Measurements from ENCODE around the gene ANKRD55.
"Not testable (repeated sequence)": the region's sequence is repeated elsewhere in the genome, so short reads cannot be mapped to it uniquely, and the experiment has no call there.

Gene ANKRD55

DNA sequence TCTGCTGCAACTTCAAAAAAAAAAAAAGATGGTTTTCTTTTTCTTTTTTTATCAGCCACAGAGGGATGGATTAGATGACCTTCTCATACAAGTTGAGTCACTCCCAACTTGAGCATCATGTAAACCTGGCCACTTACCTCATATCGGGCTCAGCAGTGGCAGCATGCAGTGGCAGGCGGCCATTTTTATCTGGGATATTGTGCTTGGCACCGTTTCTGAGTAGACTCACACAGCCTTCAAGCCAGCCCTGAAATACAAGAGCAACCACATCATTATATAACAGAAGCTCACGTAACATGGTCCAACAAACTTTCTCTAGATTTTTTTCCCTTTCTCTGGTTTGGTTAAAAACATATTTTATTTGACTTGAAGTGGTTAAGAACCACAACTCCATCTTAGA, 62.6 kb downstream of the ANKRD55 start:
- in situ Hi-C loops (cut with MboI; ENCODE audit: low sequenced_read_pairs), result no loop called here

DNA sequence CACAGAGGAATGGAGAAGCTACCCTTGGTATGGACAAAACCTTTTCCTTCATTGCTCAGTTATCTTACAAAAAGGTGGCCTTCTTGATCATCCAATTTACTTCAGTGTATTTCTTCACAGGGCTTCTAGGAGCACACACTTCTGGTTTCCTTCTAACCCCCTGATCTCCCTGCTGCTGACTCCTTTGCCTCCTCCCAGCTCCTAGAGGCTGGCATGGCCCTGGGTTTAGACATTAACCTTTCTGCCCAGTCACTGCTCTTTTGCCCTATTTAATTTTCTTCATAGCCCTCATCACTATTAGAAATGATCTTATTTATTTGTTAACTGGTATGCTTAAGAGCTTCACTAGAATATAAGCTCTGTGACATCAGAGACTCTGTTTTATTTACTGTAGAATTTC, 63.2 kb downstream of the ANKRD55 start:
- in situ Hi-C loops (cut with MboI; ENCODE audit: low sequenced_read_pairs), result no loop called here

DNA sequence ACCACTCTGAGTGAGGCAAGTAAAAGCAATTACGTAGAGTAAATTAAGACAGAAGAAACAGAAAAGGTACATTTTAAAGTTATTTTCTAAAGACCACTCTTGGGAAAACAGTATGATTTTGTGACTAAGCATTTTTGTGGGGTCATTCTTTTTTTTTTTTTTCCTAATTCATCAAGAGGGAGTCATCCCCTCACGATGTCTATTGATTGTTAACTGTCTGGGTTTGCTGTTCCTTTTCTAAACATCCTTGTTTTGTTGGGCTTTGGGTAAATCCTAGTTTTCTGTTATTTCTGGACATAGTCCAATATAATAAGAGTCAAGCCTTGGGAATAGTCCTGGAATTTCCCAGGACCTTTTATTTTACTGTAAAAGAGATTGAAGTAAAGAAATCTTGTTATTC, 63.8 kb downstream of the ANKRD55 start:
- in situ Hi-C loops (cut with MboI; ENCODE audit: low sequenced_read_pairs), result no loop called here

DNA sequence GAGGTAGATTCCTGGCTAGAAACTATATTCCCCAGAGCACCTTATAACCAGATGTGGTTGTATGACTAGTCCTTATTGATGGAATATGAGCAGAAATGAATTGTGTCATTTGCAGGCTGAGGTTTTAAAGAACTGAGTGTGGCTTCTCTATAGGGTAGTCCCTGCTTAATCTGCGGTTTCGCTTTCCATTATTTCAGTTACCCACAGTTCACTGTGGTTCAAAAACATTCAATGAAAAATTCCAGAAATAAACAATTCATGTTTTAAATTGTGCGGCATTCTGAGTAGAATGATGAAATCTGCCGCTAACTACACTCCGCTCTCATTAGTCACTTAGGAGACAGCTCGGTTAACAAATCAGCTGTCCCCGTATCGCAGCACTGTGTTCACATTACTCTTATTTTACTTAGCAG, 65.1 kb downstream of the ANKRD55 start:
- in situ Hi-C loops (cut with MboI; ENCODE audit: low sequenced_read_pairs), result no loop called here

DNA sequence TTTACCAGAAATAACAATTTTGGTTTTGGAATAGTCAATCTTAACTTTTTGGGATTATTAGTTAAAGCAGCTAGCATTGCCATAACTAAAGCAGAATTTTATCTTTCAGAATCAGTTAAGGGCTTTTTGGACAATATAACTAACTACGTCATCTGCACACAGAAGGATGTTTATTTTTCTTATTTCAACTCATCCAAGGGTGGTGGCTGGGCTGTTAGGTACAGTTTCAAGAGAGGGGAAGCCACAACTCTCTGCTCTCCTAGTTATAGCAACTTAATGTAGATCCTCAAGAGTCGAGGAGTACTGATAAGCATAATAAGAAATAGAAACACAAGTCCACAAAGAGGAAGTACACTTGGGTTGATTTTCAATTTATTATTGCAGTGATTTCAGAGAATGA, 65.6 kb downstream of the ANKRD55 start:
- in situ Hi-C loops (cut with MboI; ENCODE audit: low sequenced_read_pairs), result no loop called here

DNA sequence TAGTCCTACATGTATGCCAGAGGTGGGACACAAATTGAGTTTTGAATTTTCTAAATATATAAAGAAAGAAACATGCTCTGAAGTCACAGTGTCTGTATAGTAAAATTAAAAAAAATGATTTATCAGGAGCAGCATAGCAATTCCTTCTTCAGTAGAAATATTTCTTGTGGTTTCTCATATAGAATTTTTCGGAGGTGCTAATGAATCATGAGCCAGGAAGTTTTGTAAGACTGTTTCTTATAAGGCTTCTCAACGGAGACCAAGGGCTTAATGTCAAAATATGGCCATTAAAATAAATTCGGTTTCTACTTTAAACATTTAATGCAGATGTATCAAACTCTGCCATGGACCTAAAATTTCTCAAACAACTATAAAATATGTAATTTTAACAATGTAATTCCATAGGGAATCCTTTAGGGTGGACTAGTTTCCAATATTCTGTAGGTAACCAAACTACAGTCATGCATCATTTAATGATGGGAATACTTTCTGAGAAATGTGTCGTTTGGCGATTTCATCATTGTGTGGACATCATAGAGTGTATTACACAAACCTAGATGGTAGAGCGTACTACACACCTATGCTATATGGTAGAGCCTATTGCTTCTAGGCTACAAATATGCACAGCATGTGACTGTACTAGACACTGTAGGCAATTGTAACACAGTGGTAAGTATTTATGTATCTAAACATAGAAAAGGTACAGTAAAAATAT, 66.3 kb downstream of the ANKRD55 start:
- in situ Hi-C loops (cut with MboI; ENCODE audit: low sequenced_read_pairs), result no loop called here

DNA sequence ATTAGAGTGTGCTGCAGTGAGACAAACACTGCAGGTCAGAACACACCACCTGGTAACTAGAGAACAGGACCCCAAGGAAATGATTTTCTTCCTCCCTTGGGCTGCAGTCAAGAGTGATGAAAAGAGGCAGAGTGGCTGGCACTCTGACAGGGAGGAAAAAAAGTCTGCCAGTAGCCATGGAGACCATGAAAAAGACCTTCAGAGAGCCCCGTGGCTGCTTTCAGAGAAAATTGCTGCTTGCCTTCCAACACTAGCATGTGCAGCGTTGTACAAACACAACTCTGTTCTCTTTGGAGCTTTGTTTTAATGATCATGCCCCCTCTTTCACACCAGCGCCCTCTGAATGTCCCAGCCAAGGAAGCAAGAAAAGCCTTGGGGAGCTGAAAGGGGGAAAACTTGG, 68.8 kb downstream of the ANKRD55 start:
- in situ Hi-C loops (cut with MboI; ENCODE audit: low sequenced_read_pairs), result no loop called here

DNA sequence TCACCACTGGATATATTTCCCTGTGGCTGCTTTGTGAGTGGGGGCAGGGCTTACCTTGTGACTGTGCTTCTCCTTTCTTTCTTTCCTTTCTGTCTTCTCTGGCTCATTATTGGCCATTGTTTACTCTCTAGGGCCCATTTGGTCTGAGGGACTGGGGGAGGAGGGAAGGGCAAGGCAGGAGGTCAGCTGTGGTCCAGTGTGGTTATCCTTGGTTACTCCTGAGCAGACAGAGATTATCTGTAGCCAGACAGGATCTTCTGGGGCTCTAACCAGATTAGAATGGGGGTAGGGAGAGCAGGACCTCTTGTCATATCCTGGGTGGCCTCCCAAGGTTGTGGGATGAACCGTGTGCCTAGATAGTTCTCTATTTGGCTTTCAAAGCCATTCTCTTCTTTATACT, 71.2 kb downstream of the ANKRD55 start:
- in situ Hi-C loops (cut with MboI; ENCODE audit: low sequenced_read_pairs), result no loop called here

DNA sequence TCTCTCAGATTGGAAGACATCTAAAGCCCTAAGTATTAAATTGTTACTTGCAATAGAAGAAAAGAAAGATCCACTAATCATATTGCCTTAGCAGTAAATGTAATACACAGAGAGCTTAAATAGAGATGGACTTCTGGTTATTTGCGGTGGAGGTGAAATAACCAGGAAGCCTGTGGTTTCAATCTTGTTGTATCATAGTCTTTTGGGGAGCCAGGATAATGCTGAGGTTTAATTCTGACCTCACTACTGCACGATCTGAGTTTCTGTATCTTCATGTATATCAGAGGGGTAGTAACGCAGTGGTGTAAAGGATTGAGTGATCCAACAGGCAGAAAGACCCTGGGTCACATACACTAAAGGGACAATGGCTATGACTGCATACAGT, 71.7 kb downstream of the ANKRD55 start:
- in situ Hi-C loops (cut with MboI; ENCODE audit: low sequenced_read_pairs), result no loop called here

DNA sequence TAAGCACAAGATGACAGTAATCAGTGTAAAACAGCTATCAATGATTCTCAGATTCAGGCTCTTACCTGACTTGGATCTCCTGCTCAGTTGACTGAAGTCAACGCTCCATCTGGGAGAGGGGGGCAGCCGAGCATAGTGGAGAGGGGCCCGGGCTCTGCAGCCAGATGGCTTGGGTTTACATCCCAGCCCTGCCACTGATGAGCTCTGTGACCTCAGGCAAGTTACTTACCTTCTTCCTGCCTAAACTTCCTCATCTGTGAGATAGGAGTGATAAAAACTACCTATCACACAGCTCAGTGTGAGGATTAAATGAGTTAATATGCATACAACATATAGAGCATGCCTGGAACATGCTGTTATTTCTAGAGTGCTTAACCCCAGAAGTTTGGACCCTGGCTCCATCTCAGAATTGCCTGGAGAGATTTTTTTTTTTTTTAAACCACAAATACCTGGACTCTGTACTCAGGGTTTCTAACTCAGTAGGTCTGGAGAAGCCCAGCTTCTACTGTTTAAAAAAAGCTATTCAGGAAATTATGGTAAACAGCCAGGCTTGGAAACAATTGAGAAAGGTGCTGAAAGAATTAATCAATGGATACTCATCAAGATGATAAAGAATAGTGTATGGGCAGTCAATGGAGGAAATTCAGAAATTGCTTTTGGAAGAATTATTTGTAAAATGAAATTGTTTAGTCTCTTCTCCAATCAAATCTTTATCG, 72.2 kb downstream of the ANKRD55 start:
- in situ Hi-C loops (cut with MboI; ENCODE audit: low sequenced_read_pairs), result no loop called here

DNA sequence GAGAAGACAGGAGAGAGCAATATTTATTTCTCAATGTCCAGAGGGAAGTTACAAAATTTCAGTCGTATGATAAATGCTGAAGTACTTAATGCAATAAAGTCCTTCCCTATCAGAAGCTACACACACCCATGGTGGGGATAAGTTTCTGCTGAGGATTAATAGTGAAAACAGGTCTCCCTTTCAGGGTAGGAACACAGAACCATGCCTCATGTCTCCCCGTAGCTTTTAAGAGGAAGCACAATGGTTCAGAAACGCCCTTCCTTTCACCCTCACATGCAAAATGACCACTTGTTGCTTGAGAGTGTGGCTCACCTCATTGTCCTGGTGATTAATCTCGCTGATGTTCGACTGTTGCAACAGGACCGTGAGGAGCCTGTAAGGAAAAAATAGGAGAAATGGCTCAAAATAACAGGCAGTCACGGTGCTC, 73.6 kb downstream of the ANKRD55 start:
- in situ Hi-C loops (cut with MboI; ENCODE audit: low sequenced_read_pairs), result no loop called here

DNA sequence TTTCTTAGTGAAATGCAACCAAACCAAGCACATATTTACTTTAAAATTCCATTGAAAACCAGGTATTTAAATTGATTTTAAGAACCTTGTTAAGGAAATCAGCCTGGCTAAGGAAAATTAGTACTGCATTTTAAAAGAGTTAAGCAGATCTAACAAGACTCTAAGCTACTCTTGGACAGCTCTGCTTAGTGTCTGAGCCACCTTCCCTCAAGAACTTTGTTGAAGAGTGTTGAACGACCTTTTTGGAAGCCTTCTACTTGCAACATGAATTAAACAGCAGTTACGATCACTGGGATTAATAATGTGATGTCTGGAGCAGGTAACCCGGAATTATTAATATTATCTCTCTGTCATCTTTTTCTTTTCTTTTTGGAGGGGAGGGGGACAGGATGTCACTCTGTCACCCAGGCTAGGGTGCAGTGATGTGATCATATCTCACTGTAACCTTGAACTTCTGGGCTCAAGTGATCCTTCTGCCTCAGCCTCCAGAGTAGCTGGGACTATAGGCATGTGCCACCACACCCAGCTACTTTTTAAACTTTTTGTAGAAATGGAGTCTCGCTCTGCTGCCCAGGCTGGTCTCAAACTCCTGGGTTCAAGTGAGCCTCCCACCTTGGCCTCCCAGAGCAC, 74.7 kb downstream of the ANKRD55 start:
- in situ Hi-C loops (cut with MboI; ENCODE audit: low sequenced_read_pairs), result no loop called here

DNA sequence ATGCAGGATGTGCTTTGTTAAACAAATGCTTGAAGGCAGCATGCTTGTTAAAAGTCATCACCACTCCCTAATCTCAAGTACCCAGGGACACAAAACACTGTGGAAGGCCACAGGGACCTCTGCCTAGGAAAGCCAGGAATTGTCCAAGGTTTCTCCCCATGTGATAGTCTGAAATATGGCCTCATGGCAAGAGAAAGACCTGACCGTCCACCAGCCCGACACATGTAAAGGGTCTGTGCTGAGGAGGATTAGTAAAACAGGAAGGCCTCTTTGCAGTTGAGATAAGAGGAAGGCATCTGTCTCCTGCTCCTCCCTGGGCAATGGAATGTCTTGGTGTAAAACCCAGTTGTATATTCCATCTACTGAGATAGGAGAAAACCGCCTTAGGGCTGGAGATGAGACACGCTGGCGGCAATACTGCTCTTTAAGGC, 75.9 kb downstream of the ANKRD55 start:
- in situ Hi-C loops (cut with MboI; ENCODE audit: low sequenced_read_pairs), result not testable (repeated sequence)

DNA sequence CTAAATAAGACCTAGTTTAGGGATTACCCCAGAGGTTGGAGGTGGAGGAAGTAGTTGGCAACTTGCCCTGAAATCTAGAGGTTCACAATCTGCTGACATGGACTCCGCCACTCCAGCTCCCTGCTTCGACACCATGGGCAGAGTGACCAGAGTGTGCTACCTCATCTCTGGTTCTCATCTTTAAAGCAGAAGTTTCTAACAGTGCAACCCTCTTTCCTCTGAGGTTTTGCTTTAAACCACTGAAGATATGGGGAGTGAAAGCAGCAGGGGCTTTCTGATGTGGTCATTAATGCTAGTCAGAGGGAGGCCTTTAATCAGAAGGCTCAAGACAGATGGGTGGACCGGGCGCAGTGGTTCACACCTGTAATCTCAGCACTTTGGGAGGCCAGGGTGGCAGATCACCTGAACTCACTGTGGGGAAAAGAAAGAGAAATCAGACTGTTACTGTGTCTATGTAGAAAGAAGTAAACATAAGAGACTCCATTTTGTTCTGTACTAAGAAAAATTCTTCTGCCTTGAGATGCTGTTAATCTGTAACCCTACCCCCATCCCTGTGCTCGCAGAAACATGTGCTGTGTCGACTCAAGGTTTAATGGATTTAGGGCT, 76.4 kb downstream of the ANKRD55 start:
- in situ Hi-C loops (cut with MboI; ENCODE audit: low sequenced_read_pairs), result not testable (repeated sequence)

DNA sequence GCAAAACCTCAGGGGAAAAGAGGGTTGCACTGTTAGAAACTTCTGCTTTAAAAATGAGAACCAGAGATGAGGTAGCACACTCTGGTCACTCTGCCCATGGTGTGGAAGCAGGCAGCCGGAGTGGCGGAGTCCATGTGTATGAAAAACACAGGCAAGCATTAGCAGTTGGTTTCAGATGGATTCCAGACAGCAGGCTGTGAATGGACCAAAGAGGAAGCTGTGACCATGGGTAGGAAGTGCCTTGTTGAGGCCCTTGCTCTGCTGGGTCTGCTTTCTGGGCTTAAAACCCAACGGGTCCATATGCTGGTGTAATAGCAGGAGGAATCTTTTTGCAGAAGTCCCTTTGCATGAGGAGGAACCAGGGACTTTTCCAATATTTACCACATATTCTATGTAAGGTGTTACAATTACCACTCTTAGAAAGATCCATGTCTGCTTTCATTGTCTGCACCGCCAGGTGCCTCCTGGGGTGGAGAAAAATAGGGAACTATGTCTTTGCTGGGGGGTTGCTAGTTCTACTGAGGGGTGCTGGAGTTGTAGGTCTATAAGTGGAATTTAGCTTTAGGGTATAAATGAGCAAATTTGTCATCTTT, 77.0 kb downstream of the ANKRD55 start:
- in situ Hi-C loops (cut with MboI; ENCODE audit: low sequenced_read_pairs), result no loop called here

DNA sequence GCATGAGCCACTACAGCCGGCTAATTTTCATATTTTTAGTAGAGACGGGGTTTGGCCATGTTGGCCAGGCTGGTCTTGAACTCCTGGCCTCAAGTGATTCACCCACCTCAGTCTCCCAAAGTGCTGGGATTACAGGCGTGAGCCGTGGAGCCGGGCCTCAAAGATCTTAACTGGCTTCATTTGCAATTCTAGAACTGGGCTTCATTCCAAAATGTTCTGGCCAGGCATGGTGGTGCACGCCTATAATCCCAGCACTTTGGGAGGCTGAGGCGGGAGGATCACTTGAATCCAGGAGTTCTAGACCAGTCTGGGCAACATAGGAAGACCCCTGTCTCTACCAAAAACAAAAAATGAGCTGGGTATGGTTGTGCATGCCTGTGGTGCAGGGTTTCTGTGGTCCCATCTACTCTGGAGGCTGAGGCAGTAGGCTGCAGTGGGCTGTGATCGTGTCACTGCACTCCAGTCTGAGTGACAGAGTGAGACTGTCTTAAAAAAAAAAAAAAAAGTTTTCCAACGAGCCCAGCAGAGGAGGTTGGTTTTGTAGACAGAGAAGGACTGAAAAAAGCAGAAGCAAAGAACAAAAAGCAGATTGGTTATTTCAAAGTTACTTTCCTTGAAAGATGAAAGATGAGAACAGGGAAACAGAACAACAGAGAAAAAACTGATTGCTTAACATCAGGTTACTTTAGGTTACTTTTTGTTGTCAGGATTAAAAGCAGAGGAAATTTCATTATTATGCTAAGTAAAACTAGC, 78.2 kb downstream of the ANKRD55 start:
- in situ Hi-C loops (cut with MboI; ENCODE audit: low sequenced_read_pairs), result no loop called here

DNA sequence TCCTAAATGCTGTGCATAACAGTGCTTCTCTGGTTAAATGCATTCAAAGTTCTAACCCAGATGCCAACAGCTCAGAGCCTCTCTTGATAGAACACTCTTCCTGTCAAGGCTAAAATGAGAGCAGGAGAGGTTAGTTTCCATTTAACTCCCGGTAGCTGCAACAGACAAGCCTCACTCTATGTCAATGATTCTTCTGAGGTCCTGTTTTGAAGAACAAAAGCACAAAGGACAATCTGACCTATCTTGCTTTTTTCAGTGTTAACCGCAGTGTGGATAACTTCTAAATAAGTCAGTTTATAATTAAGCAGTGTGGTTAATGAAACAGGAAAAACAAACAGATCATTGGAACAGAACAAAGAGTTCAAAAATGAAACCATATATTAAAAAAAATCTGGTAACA, 80.7 kb downstream of the ANKRD55 start:
- in situ Hi-C loops (cut with MboI; ENCODE audit: low sequenced_read_pairs), result no loop called here

DNA sequence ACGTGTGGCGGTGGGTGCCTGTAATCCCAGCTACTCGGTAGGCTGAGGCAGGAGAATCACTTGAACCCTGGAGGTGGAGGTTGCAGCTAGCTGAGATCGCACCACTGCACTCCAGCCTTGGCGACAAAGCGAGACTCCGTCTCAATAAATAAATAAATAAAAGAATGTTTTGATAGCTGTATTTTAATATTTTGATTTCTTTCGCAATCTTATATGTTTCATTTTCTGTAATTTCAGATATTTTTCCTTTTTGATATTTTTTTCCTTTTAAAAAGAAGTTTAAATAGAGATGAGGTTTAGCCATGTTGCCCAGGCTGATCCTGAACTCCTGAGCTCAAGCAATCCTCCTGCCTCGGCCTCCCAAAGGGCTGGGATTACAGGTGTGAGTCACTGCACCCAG, 82.4 kb downstream of the ANKRD55 start:
- in situ Hi-C loops (cut with MboI; ENCODE audit: low sequenced_read_pairs), result not testable (repeated sequence)

DNA sequence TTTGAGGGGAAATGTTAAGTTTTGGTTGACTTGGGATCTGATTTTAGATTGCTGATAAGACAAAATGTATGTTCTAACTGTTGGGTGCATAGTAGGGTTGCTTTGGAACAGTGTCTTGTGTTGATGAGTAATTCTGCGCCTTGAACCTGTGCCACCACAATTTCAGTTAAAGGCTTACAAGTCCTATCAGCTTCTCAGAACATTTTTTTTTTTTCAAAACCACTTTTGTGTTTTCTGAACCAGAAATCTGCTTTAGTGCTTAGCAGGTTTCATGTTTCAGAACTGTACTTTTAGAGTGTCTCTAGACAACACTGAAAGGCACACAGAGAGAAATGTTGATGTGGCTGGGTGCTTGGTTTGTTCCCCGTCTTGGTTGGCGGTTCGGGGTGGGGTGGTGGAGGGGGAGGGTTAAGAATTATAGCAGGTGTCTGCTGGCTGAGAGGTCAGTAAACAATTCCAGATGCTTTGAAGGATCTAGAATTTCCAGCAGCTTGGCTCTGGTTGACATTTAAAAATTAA, 84.6 kb downstream of the ANKRD55 start:
- in situ Hi-C loops (cut with MboI; ENCODE audit: low sequenced_read_pairs), result no loop called here

DNA sequence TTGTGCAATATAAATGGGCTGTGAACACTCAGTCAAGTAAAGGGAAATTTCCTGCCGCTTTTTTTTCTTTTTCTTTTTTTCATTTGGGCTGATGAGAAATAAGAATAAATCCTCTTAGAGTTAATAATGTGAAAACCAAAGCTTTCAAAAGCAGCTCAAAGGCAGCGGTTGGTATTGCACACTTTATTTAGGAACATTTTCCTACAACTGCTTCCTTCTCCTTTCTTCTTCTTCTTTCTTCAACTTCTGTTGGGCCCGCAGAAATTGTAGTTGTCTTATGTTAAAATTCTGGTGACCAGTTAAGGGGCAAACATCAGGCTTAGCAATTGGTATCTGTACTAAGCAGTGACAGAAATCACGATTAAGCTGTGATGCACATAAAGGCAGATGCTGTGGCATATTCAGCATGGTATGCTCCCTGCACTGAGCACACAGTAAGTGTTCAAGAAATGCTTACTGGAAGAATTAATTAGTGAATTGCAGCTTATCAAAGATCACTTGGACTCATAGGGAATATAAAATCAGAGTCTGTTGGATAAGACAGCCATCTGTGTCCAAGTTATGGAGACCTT, 85.4 kb downstream of the ANKRD55 start:
- in situ Hi-C loops (cut with MboI; ENCODE audit: low sequenced_read_pairs), result no loop called here

All from HL-60/S4 treated with phorbol 12-myristate 13-acetate at 8.2 ng/mL for 4 days and 3 days (cell line).